ENCODE measurements around the gene PRRC2A.
"Not testable (repeated sequence)": the region's sequence is repeated elsewhere in the genome, so short reads cannot be mapped to it uniquely, and the experiment has no call there.

The PRRC2A gene

GRCh38 chr6:31586008-31586407 lies 34.5 kb upstream of the PRRC2A start, which contains the start of gene LST1:
Gene LST1 (plus strand): TSS chr6:31586277. CDS start chr6:31587300, 1,023 bp downstream.
- no peak for DNase-seq

GRCh38 chr6:31586599-31587281 lies 33.8 kb upstream of the PRRC2A start:
- no peak for DNase-seq

- DNase-seq = no peak
Measured at GRCh38 chr6:31587791-31588777, 32.4 kb upstream of the PRRC2A start.

- DNase-seq = peak; percentile 74
Measured at GRCh38 chr6:31588871-31589650, 31.5 kb upstream of the PRRC2A start.

- DNase-seq = not testable (repeated sequence)
Measured at GRCh38 chr6:31590691-31591090, 29.8 kb upstream of the PRRC2A start.

GRCh38 chr6:31592396-31592771 lies 28.1 kb upstream of the PRRC2A start:
- DNase-seq = no peak

- DNase-seq = peak; percentile 73
Measured at GRCh38 chr6:31597006-31597405, 23.5 kb upstream of the PRRC2A start.

GRCh38 chr6:31607317-31607716 lies 13.2 kb upstream of the PRRC2A start:
- no peak for DNase-seq

- DNase-seq = no peak
Measured at GRCh38 chr6:31609519-31610406, 10.8 kb upstream of the PRRC2A start.

GRCh38 chr6:31610968-31611367 lies 9.5 kb upstream of the PRRC2A start:
- peak; percentile 31 for DNase-seq

- DNase-seq = no peak
Measured at GRCh38 chr6:31614075-31614619, 6.4 kb upstream of the PRRC2A start.

GRCh38 chr6:31614684-31615578 lies 5.6 kb upstream of the PRRC2A start, which contains the start of gene AIF1:
Gene AIF1 (plus strand): TSS chr6:31615234. CDS start chr6:31615330, 96 bp downstream.
- no peak for DNase-seq

- no peak for DNase-seq
Measured at GRCh38 chr6:31615748-31616147, 4.8 kb upstream of the PRRC2A start.

- DNase-seq = peak; percentile 34
Measured at GRCh38 chr6:31617010-31617409, 3.5 kb upstream of the PRRC2A start.

GRCh38 chr6:31619805-31620585 lies 520 bp upstream of the PRRC2A start:
- DNase-seq = peak; percentile 99

- no peak for DNase-seq
Measured at GRCh38 chr6:31621320-31621939, 915 bp downstream of the PRRC2A start.

- DNase-seq = peak; percentile 48
Measured at GRCh38 chr6:31621991-31622390, 1.5 kb downstream of the PRRC2A start.

GRCh38 chr6:31622684-31623091 lies 2.2 kb downstream of the PRRC2A start:
- no peak for DNase-seq

GRCh38 chr6:31624070-31624469 lies 3.6 kb downstream of the PRRC2A start:
- no peak for DNase-seq
